ENCODE data around the gene CD151.

DNA sequence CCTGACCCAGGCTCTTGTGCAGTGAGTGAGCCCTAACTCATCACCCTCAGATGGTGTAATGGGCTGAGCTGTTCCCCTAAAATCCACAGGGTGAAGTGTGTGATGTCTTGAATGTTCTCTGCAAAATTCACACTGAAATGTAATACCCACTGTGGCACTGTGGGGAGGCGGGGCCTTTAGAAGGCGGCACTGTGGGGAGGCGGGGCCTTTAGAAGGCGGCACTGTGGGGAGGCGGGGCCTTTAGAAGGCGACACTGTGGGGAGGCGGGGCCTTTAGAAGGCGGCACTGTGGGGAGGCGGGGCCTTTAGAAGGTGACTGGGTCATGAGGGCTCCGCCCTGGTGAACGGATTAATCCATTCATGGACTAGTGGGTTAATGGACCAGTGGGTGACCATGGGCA, 44.8 kb downstream of the CD151 start:
- TF ChIP-seq, protein P1, sequence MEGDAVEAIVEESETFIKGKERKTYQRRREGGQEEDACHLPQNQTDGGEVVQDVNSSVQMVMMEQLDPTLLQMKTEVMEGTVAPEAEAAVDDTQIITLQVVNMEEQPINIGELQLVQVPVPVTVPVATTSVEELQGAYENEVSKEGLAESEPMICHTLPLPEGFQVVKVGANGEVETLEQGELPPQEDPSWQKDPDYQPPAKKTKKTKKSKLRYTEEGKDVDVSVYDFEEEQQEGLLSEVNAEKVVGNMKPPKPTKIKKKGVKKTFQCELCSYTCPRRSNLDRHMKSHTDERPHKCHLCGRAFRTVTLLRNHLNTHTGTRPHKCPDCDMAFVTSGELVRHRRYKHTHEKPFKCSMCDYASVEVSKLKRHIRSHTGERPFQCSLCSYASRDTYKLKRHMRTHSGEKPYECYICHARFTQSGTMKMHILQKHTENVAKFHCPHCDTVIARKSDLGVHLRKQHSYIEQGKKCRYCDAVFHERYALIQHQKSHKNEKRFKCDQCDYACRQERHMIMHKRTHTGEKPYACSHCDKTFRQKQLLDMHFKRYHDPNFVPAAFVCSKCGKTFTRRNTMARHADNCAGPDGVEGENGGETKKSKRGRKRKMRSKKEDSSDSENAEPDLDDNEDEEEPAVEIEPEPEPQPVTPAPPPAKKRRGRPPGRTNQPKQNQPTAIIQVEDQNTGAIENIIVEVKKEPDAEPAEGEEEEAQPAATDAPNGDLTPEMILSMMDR (conservative IDR thresholded peaks at IDR 0.05): no peak
- no peak for TF ChIP-seq ZFX (IDR thresholded peaks at IDR 0.05)
